Lower lobe of right lung (tissue), 2 donors: Measurements from ENCODE around the gene ASPSCR1. TPM values are rescaled to one million over a fixed set of nuclear protein-coding genes. Genes with fewer than 3 reads are reported as not detected.

Experiments
- ATAC-seq, 2 donors: fragments of 200-7000 bp; cut with Tn5 transposase; one replicate each; pipeline ENCODE4 v1.9.1; 2020 to 2022; ENCODE audit warnings: mild to moderate bottlenecking in 2 of 2, moderate library complexity in 2 of 2
- DNase-seq: peaks from one replicate; pipeline ENCODE4 v3.0.0-alpha.2; 2020
- H3K27ac ChIP-seq: fragments of 200-600 bp; one replicate; pipeline ENCODE4 v1.8.0; 2022
- H3K27me3 ChIP-seq: fragments of 200-600 bp; one replicate; pipeline ENCODE4 v1.8.0; 2022; ENCODE audit warnings: low read depth
- H3K36me3 ChIP-seq: fragments of 200-600 bp; one replicate; pipeline ENCODE4 v1.8.0; 2022; ENCODE audit warnings: mild to moderate bottlenecking
- H3K4me1 ChIP-seq: fragments of 200-600 bp; one replicate; pipeline ENCODE4 v1.8.0; 2022
- H3K4me3 ChIP-seq: fragments of 200-600 bp; one replicate; pipeline ENCODE4 v1.8.0; 2022; ENCODE audit warnings: mild to moderate bottlenecking
- H3K9me3 ChIP-seq: fragments of 200-600 bp; one replicate; pipeline ENCODE4 v1.8.0; 2022
- intact Hi-C: fragments of 100-400 bp; cut with DNase I; formaldehyde crosslinking; loops from one replicate; pipeline ENCODE4 v1.11.0; 2022
- total RNA-seq: library from RNA; stranded (reverse); fragmentation: NEBNext Ultra II Directional; extraction: Animal tissue kit (Norgen Biotek cat#: 25700); gene quantifications from one replicate; pipeline ENCODE4 v1.2.1, GENCODE V29; 2021
- TF ChIP-seq, protein P1 (sequence below): fragments of 200-600 bp; IDR thresholded peaks from one replicate; pipeline ENCODE4 v1.8.0; 2022; ENCODE audit warnings: antibody characterized with exemption, mild to moderate bottlenecking
- donor health status: DM: no; HTN: yes; CAD: no; lungs with severe emphysema.

The ASPSCR1 gene
- total RNA-seq, 1 donor from 2014 or later = 45.3 TPM

DNA sequence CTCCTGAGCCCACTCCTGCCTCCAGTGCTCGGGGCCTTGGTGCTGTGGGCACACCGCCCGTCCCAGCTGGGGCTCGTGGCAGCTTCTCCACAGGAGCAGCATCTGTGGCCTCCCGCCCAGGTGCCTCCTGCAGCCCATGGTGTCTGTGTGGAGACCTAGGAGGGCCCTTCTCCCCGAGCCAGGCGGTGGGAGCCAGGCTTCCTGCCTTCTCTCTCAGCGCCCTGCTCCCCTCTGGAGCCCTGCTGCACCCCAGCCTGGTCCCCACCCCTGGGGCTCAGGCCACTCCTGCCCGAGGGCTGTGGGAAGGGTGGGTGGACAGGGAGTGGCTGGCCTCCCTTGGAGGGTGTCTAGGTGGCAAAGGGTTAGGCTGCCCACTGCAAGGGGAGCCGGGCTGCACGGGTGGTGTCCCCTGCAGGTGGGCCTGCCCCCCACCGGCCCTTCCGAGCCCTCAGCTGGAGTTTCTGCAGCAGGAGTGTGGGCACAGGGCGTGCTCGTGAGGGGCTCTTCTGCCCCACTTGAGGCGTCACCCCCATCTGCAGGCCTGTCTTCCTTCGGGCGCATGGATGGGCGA, 34.3 kb downstream of the ASPSCR1 start:
- Histone ChIP-seq H3K36me3 (peaks cover 10% of the 10 kb centered on the region), H3K27me3 (no peaks in the 10 kb centered on the region), H3K4me3 (no peak overlapping the region), H3K27ac (peak overlapping the region; percentile 80), H3K4me1 (peaks cover 4% of the 10 kb centered on the region), H3K9me3 (no peaks in the 10 kb centered on the region)
- ATAC-seq (no peak), DNase-seq (no peak)
- TF ChIP-seq, protein P1, sequence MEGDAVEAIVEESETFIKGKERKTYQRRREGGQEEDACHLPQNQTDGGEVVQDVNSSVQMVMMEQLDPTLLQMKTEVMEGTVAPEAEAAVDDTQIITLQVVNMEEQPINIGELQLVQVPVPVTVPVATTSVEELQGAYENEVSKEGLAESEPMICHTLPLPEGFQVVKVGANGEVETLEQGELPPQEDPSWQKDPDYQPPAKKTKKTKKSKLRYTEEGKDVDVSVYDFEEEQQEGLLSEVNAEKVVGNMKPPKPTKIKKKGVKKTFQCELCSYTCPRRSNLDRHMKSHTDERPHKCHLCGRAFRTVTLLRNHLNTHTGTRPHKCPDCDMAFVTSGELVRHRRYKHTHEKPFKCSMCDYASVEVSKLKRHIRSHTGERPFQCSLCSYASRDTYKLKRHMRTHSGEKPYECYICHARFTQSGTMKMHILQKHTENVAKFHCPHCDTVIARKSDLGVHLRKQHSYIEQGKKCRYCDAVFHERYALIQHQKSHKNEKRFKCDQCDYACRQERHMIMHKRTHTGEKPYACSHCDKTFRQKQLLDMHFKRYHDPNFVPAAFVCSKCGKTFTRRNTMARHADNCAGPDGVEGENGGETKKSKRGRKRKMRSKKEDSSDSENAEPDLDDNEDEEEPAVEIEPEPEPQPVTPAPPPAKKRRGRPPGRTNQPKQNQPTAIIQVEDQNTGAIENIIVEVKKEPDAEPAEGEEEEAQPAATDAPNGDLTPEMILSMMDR = no peak
- intact Hi-C loops = no loop called here

DNA sequence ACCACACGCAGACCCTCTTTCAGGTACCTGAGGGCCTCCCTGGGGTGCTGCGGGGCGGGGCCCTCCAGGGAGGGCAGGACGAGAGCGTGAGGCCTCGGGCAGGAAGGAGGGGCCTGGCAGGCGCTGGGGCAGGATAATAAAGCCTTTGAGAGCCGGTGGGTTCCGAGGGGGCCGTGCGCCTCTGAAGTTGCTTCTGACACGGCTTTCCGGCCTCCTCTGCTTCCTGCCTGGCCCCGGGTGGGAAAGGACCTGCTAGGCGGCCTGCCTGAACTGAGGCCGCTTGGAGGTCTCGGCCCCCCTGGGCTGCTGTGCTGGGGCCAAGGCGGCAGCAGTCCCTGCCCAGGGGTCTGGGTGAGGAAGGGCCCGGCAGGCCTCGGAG, 34.8 kb downstream of the ASPSCR1 start:
- peak in 1 of 2 donors; percentile 5 for ATAC-seq
- H3K4me1 ChIP-seq = peaks cover 4% of the 10 kb centered on the region
- TF ChIP-seq, protein P1 = no peak
- DNase-seq = no peak
- no peaks in the 10 kb centered on the region for H3K27me3 ChIP-seq
- H3K4me3 ChIP-seq = peak overlapping the region; percentile 17
- intact Hi-C loops = no loop called here
- H3K27ac ChIP-seq = peak overlapping the region; percentile 80
- peaks cover 10% of the 10 kb centered on the region for H3K36me3 ChIP-seq
- no peaks in the 10 kb centered on the region for H3K9me3 ChIP-seq

DNA sequence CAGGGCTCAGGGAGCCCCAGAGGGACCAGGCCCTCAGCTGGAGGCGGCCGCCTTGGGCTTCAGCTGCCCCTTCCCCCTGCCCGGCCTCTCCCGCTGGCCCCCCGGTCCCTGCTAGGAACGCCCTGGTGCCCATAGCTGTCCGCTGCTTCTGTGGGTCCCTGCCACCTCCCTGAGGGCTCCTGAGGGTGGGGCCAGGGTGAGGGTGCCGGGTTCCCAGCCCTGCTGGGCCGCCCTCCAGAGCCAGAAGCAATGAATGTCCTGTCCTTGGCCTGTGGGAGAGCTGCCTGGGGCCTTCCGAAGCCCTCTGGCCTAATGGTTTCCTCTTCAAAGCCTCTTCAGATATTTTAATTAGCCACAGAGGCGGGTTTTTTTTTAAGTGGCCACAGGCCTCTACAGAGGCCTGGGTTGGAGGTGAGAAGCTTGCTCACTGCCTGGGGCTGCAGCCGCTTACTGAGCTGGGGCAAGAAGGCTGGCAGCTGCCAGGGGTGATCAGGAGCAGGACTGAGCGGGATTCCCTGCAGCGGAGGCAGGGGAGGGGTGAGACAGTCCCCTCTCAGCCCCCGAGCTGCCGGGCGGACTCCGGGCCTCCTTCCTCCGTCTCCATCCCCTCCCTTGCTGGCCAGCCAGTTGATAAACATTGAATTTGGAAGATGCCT, 35.3 kb downstream of the ASPSCR1 start:
- TF ChIP-seq, protein P1 = no peak
- DNase-seq (peak; percentile 83), ATAC-seq (peak; percentile 64 to 76)
- H3K4me1 ChIP-seq = peaks cover 8% of the 10 kb centered on the region
- H3K4me3 ChIP-seq = peak overlapping the region; percentile 31
- no peaks in the 10 kb centered on the region for H3K9me3 ChIP-seq
- H3K27me3 ChIP-seq = no peaks in the 10 kb centered on the region
- peaks cover 10% of the 10 kb centered on the region for H3K36me3 ChIP-seq
- peak overlapping the region; percentile 80 for H3K27ac ChIP-seq
- intact Hi-C loops = no loop called here

DNA sequence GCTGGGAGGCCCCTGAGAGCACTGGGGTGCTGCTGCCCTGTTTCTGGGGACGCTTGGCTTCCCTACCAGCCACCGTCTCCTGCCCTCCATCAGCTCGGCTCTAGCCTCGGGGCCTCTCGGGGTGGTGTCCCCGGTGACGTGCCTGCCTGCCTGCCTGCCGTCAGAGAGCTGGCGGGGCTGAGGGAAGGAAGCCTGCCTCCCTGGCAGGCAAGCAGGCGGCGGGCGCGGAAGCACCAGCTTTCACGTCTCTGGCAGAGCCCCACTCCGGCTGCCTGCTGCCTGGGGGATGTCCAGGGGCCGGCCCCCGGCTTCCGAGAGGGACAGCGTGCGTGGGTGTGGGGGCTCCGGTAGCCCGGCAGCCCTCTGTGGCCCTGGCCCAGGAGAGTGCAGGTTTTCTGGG, 35.9 kb downstream of the ASPSCR1 start:
- intact Hi-C loops = no loop called here
- peaks cover 10% of the 10 kb centered on the region for H3K36me3 ChIP-seq
- H3K4me1 ChIP-seq = peaks cover 14% of the 10 kb centered on the region
- DNase-seq (no peak), ATAC-seq (peak; percentile 8 to 39)
- peak overlapping the region; percentile 31 for H3K4me3 ChIP-seq
- TF ChIP-seq, protein P1 = no peak
- peak overlapping the region; percentile 80 for H3K27ac ChIP-seq
- no peaks in the 10 kb centered on the region for H3K9me3 ChIP-seq
- H3K27me3 ChIP-seq = no peaks in the 10 kb centered on the region

DNA sequence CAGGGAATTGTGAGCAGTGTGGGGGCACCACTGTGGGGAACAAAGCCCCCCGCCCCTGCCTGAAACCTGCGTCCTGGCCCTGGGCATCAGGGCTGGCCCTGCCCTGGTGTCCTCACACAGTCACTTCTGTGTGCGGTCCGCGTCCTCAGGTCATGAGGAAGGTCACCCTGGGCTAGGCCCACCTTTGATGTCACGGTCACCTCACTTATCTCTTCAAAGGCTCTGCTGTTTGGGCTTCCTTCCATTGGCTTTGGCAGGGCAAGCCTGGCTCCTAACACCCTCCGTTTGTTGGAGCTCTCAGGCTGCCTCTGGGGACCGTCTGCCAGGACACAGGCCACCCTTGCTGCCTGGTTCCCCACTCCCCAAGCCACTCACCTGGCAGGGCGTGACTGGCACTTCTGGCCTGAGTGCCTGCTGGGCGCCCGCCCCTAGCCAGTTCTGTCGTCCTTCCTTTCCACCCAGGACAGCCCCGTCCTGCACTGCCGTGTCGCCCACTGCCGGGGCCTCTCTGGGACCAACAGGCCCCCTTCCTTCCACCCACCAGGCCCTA, 36.4 kb downstream of the ASPSCR1 start:
- Histone ChIP-seq H3K4me3 (peak overlapping the region; percentile 31), H3K9me3 (no peaks in the 10 kb centered on the region), H3K27ac (peak overlapping the region; percentile 80), H3K4me1 (peaks cover 15% of the 10 kb centered on the region), H3K27me3 (no peaks in the 10 kb centered on the region), H3K36me3 (peaks cover 10% of the 10 kb centered on the region)
- ATAC-seq (peak; percentile 55 to 65), DNase-seq (peak; percentile 80)
- intact Hi-C loops = no loop called here
- TF ChIP-seq, protein P1 = no peak
